HG03439 (cell line): Measurements from ENCODE around the gene SLC39A11.
"Not testable (repeated sequence)": the region's sequence is repeated elsewhere in the genome, so short reads cannot be mapped to it uniquely, and the experiment has no call there.

Experiments used
- ATAC-seq: cut with Tn5 transposase; IDR thresholded peaks from one replicate; pipeline ENCODE4 v1.9.1; 2021; ENCODE audit warnings: mild to moderate bottlenecking, moderate library complexity; ENCODE audit not compliant: unreplicated experiment

Gene SLC39A11

DNA sequence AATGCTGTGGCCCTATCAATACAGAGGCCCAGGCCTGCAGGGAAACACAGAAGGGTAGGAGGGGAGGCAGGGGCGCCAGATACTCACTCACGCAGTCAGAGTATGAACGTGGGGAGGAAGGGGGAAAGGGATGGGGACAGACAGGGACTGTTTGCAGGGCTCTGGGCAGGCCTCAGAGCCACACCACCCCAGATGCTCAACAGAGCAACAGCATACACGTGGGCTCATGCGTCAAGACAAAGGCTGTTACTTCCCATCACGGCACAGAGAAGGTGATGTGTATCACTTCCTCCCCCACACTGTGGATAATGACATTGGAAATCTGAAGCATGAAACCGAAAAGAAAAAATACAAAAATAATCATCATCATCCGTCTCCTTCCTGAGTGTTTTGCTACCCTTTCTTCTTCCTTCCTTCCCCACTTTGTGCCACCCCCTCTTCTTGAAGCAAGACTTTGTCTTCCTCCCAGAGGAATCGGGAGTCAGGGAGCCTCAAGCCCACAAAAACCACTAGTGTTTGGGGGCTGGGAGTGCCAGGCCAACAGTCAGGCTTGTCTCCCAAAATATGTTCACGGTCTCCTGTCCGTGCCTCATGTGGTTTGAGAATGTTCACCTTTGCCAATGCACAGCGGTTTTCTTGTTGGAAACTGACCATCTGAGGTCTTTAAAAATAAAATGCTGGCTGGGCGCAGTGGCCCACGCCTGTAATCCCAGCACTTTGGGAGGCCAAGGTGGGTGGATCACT, 20.1 kb downstream of the SLC39A11 start:
- no peak for ATAC-seq

DNA sequence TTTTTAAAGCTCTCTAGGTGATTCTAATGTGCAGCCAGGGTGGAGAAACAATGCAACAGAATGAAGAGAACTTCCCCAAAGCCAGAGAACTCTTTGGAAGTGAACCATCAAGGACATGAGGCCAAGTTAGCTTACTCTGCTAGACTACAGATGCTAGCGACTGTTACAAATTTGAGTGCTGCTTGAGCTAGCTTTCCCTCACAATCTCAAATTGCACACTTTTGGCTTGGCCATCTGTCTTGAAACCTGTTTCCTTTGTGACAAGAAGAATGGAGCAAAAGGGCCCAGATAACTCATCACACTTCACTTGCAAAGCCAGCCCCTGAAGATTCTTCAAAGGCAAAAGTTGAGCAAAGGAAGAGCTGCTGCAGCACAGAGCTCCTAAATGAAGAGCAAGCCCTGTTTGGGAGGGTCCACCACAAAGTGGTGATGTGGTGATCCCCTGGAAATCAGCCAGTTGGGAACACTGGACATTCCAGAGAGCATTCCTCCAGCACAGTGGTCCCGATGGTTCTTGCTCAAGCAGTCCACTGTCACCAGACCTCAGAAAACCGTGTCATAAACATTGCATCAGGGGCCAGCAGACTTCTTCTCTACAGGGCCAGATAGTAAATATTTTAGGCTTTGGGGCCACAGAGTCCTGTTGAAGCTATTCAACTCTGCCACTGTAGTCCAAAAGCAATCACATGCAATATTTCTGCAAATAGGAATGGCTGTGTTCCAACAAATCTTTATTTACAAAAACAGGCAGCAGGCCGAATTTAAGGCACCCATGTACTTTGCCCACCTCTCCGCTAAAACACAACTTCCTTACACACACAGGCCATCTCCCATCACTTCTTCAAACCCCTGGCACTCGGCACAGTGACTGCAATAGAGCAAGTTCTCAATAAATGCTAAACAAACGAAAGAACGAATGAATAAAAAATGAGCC, 21.2 kb downstream of the SLC39A11 start:
- no peak for ATAC-seq

DNA sequence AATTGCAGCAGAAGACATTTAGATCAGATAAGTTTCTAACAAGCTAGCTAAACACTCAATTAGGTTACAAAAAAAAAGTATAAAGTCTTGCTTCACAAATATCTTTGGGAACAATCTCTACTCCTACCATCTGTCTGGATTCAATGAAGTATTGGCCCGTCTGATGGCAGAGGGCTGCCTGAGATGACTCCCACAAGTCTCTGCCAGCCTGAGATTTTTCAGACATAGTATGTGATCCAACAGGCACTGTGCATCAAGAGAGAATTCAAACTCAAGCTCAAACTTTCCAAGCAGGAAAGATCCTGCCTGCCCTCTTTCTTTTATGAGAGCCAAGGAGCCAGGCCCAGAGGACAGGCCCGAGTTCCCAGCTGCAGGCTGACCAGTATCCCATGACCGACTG, 22.6 kb downstream of the SLC39A11 start:
- no peak for ATAC-seq

DNA sequence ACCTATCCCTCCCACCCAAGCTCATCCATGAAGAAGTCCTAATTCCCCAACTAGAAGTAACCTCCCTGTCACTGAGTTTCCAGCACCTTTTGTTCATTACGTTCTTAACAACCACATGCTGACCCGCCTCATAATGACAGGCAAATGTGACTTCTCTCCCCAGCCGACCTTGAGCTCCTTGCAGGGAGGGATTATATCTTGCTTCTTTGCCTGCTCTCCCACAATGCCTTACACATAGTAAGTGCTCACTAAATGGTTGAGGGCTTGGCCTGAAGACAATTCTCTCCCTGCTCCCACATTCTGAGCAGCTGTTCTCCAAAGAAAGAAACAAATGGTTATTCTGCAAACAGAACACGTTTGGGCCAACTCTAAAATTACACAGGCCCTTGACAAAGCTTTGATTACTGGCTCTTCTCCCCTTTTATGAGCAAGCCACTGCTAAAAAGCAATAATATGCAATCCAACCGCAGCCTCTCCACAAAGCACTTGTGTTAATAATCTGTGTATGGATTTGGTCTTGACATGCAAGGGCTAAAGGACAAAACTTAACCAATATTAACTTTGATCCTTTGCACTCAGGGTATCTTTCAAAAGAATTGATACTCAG, 23.2 kb downstream of the SLC39A11 start:
- no peak for ATAC-seq

DNA sequence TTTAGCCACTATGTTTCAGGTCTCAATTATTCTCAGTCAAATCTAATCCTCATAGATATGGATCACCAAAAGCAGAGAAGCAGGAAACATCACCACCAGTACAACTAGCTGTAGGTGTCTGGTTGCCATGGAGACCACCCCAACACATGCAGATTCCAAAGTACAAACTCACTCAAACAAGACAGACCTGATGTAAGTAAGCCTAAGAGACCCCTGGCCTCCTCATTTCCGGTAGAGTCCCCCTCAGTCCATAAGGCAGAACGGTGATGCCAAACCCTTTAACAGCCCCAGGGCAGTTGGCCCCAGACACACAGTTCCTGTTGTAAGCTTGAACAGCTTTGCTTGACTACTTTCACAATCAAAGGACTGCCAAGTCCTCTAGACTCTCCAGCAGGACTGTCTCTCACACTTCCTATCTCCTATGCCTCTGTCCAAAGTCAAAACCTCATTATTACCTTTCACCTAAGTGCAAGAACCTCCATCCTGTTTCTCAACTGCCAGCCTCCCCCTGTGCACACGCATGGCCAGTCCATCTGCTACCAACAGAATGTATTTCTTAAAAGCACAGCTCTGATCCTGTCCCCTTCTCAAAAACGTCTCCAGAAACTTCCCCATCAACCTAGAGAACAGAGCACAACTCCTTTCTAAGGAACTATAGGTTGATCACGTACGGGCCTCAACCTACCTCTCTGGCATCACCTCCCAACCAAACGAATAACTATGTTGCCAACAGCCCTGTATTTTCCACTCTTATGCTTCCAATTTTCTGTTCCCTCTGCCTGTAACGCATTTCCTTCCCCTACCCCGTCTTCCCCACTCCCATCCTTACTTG, 23.9 kb downstream of the SLC39A11 start:
- no peak for ATAC-seq

DNA sequence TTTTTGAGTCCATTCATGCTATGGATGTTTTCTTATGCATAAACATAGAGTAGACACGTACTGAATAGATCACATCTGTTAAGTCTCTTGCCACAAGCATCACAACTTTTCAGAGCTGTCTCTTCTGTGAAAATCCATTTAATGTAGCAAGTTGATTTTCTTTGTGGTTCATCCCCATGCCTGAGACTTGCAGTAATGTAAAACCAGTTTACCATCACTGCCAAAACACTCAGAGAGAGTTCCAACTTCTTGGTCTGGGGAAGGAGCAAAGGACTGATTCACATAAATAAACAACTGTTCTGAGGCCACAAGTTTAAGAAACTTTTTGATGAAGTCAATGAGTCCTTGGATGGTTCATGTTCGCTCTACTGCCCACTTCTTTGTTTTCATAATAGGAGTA, 24.8 kb downstream of the SLC39A11 start:
- ATAC-seq: not testable (repeated sequence)

DNA sequence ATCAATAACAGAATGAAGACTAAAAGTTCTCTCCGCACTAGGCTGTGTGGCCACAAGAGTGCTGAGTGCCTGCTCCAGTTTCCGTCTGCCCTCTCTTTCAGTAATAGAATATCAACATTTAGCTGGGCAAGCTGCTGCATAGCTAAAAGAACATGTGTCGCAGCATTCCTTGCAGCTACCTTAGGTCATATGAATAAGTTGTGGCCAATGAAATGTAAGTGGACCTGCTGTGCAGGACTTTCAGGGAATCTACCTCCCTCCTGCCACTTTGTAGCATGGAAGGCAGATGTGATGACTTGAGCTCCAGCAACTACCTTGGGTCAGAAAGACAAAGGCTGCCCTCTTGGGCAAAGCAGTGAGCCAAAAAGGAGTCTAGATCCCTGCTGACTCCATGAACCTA, 25.4 kb downstream of the SLC39A11 start:
- ATAC-seq: no peak

DNA sequence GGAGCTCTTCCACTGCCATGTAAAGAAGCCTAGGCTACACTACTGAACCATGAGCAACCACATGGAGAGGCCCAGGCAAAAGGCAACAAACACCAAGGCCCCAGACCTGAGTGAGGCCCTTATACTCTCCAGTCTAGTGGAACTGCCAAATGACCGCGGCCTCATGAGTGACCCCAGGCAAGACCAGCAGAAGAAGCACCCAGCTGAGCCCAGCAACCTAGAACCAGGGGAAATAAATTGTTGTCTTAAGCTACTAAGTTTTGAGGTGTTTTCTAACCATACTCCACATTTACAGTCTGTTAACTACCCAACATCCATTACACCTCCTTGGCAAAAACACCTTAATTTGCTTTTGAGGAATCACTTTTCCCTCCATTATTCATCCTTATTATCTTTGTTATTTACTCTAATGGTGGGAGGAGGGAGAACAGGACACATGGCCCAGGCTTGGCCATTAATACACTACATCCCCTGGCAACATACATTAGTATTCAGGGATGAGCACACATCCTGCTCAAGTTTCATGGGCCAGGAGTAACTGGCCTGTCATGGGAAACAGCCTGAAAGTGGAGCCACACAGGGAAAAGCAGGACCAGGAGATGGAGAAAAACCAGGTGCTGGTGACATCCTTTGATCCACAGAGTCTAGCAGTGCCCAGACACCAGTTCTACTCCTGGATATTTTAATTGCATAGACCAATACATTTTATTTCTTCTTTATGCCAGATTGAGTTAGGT, 26.2 kb downstream of the SLC39A11 start:
- no peak for ATAC-seq

DNA sequence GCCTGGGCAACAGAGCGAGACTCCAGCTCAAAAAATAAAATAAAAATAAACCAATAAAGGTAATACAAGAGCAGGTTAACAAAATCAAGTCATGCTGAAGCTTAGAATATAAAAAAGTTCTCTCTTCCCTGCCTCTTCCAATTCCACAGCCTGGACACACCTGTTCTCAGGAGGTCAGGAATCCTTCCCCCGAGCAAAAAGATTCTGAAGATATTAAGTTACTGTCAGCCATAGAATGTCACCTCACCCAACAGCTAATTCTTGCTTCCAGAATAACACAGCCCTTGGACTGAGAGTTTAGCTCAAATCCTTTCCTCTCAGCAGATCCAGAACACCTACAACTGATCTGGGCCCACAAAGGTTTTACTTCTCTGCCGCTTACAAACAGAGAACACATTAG, 27.1 kb downstream of the SLC39A11 start:
- no peak for ATAC-seq

DNA sequence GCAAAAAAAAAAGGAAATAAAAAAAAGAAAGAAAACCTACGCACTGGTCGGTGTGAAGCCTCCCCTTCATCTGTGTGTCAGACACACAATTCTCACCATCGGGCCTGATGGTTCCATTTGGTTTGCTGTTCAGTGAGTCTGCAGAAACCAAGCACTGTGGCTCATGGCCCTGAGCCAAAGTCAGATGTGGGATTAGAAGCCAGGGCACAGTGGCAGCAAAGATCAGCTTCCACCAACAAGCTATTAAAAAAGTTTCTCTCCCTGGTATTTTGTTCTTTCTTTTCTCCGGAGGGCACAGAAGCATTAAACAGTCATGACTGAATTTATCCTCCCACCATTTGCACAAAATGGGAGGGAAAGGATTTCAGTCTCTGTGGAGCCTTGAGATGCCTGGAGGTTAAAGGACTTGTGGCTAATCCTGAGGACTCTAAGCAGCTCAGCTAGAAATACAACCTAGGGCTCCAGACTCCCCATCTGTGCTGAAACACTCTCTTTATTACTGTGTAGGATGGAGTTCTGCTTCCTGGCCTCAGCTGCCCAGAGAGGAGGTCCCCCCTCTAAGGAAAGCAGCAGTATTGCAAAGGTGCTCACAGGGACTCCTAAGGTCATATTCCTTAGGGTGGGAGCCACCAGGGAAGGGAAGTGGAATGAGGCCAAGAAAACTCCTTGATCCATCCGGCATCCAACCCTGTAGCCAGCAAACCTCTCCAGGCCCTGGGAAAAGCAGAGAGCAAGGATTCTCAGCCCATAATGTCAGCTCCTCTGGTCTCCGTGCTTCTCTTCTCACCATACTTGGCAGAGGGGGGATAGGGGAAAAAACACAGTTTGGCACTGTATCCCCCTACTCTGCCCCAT, 28.2 kb downstream of the SLC39A11 start:
- ATAC-seq: no peak

DNA sequence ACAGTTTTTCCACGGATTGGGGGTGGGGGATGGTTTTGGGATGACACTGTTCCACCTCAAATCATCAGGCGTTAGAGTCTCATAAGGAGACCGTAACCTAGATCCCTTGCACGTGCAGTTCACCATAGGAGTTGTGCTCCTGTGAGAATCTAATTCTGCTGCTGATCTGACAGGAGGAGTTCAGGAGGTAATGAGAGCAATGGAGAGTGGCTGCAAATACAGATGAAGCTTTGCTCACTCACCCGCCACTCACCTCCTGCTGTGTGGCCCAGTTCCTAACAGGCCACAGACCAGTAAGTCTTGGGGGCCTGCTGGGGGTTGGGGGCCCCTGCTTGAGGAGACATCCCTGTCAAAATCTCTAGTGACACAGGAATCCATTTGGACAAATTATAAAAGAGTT, 29.8 kb downstream of the SLC39A11 start:
- no peak for ATAC-seq

DNA sequence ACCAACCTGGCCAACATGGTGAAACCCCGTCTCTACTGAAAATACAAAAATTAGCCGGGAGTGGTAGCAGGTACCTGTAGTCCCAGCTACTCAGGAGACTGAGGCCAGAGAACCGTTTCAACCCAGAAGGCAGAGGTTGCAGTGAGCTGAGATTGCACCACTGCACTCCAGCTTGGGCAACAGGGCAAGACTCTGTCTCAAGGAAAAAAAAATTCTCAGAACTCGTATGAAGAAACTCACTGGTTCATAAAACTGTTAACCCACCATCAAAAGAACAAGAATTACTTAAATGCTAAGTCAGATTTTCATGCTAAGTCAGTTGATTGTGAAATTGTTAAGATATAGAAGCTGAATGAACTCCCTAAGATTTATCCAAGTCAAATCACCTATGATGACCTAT, 31.3 kb downstream of the SLC39A11 start:
- ATAC-seq: no peak

DNA sequence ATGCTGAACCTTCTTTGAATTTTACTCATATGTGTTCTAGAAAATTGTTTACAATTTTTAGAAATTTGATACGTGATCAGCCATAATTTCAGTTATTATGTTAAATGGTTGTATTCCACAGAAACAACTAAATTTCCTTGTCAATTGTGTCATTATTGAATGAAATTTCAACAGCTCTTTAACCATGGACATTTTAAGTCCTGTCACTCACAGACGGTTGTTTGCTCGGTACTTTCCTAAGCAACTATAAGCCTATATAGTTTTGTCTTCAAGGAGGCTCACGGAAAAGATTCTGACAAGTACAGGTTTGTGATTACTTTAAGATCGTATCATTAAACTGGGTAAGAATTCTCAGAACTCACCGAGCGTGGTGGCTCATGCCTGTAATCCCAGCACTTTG, 31.8 kb downstream of the SLC39A11 start:
- ATAC-seq: no peak

DNA sequence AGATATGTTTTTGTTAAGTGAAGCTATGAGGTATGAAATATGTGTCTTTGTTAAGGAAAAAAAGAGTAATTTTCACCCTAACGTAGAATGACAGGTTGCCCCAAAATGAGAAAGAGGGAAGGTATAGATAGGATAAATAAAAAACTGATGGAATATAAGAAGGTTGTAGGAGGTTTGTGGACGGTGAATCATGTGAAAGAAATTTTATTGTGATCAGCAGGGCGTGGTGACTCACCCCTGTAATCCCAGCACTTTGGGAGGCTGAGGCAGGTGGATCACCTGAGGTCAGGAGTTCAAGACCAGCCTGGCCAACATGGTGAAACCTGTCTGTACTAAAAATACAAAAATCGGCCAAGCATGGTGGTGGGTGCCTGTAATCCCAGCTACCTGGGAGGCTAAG, 32.8 kb downstream of the SLC39A11 start:
- ATAC-seq: not testable (repeated sequence)

DNA sequence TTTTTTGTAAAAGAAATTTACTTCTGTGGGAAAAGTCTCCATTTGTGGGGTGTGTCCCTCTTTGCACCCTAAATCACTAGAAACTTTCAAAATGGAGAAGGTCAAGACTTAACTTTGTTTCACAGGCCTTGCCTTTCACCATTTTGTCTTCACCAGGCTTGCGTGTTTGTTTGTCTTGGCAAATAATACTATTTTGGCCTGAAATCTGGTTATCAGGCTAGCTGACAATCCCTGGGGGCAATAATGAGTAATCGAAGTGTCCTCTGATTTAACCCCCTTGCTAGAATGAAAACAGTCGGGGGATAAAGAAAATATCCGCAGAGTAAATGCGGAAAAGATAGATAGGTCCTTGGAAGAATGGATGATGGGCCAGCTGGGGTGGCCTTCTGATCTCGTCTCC, 34.5 kb downstream of the SLC39A11 start:
- ATAC-seq: no peak

DNA sequence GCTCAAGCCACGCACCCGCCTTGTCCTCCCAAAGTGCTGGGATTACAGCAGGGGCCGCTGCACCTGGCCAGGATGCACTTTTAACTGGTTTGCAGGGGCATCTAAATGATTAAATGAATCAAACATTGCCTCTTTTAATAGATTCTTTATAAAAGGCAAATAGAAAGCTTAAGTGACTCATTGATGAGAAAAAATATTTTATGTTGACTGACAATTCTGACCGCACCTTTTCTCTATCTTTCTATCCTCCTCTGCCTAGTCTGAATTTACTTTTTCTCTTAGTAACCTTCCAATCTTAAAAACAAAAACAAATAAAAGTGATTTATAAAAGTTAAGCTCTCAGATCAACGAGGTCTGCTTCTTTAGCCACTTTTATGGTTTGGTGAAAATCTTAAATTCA, 35.3 kb downstream of the SLC39A11 start:
- ATAC-seq: no peak

DNA sequence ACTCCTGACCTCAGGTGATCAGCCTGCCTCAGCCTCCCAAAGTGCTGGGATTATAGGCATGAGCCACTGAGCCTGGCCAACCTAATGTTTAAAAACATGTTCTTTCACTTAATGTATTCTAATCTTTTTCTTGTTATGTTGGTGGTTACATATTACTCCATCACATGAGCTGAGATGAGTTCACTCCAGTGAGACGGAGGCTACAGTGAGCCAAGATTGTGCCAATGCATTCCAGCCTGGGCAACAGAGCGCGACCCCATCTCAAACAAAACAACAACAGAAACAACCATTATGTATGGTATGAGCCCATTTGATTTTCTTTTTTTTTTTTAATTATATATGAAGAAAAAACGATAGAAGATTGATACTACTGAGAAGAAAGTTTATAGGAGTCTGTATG, 39.6 kb downstream of the SLC39A11 start:
- ATAC-seq: no peak

DNA sequence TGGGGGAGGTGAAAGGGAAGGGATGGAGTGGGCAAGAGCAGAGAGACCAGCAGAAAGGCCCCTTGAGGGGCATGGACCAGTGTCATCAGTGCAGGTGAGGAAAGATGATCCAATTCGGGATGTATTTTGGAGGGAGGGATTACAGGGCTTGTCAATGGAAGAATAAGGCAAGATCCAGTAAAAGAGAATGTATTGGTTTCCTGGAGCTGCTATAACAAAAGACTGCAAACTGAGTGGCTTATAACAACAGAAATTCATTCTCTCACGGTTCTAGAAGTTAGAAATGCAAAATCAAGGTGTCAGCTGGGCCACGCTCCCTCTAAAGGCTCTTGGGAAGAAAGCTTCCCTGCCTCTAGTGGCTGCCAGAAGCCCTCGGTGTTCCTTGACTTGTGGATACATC, 41.7 kb downstream of the SLC39A11 start:
- no peak for ATAC-seq

DNA sequence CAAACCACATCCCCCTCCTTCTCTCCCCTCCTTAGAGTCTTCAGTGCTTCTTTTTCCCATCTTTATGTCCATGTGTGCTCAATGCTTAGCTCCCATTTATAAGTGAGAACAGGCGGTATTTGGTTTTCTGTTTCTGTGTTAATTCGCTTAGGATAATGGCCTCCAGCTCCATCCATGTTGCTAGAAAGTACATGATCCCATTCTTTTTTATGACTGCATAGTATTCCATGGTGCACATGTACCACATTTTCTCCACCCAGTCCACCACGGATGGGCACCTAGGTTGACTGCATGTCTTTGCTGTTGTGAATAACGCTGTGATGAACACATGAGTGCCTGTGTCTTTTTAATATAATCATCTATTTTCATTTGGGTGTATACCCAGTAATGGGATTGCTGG, 44.3 kb downstream of the SLC39A11 start:
- no peak for ATAC-seq
